Stimulated activated naive CD8-positive, alpha-beta T cell treated with anti-CD3 and anti-CD28 coated beads, Interleukin-15, Interleukin-2, amounts not matched to agents 100 ng/mL and 50 ng/mL, for 24 hours (primary cell): Measurements from ENCODE around the gene TMEM167B.
"Not testable (repeated sequence)": the region's sequence is repeated elsewhere in the genome, so short reads cannot be mapped to it uniquely, and the experiment has no call there.

Source experiments
- H3K27ac Mint-ChIP-seq: one replicate; pipeline ENCODE4 v1.8.0; 2021; ENCODE audit warnings: mild to moderate bottlenecking, mixed read lengths
- H3K27me3 Mint-ChIP-seq: one replicate; pipeline ENCODE4 v1.8.0; 2021; ENCODE audit warnings: mixed read lengths
- H3K36me3 Mint-ChIP-seq: one replicate; pipeline ENCODE4 v1.8.0; 2021; ENCODE audit warnings: low read depth, mixed read lengths
- H3K4me1 Mint-ChIP-seq: one replicate; pipeline ENCODE4 v1.8.0; 2021; ENCODE audit warnings: low read depth, mixed read lengths
- H3K4me3 Mint-ChIP-seq: one replicate; pipeline ENCODE4 v1.8.0; 2021; ENCODE audit warnings: mild to moderate bottlenecking, mixed read lengths
- H3K9me3 Mint-ChIP-seq: one replicate; pipeline ENCODE4 v1.8.0; 2021; ENCODE audit warnings: mixed read lengths

TMEM167B gene

GRCh38 chr1:109116286-109116685 is 25.7 kb downstream of the TMEM167B start:
- Mint-ChIP-seq H3K9me3 (no peaks in the 10 kb centered on the region), H3K4me3 (peak overlapping the region; percentile 54), H3K27me3 (peaks cover 17% of the 10 kb centered on the region), H3K36me3 (no peaks in the 10 kb centered on the region), H3K27ac (peak overlapping the region; percentile 88), H3K4me1 (peaks cover 48% of the 10 kb centered on the region)

- peaks cover 38% of the 10 kb centered on the region for H3K4me1 Mint-ChIP-seq
- no peak overlapping the region for H3K27ac Mint-ChIP-seq
- H3K4me3 Mint-ChIP-seq = no peak overlapping the region
- no peaks in the 10 kb centered on the region for H3K9me3 Mint-ChIP-seq
- no peaks in the 10 kb centered on the region for H3K36me3 Mint-ChIP-seq
- peaks cover 9% of the 10 kb centered on the region for H3K27me3 Mint-ChIP-seq
Measured at GRCh38 chr1:109118089-109118488, 27.5 kb downstream of the TMEM167B start.

- Mint-ChIP-seq H3K36me3 (no peaks in the 10 kb centered on the region), H3K4me1 (peaks cover 17% of the 10 kb centered on the region), H3K9me3 (no peaks in the 10 kb centered on the region), H3K27me3 (no peaks in the 10 kb centered on the region), H3K4me3 (no peak overlapping the region), H3K27ac (no peak overlapping the region)
Measured at GRCh38 chr1:109120356-109120755, 29.8 kb downstream of the TMEM167B start.

- Mint-ChIP-seq H3K27me3 (no peaks in the 10 kb centered on the region), H3K9me3 (no peaks in the 10 kb centered on the region), H3K4me3 (no peak overlapping the region), H3K36me3 (no peaks in the 10 kb centered on the region), H3K4me1 (peaks cover 22% of the 10 kb centered on the region), H3K27ac (no peak overlapping the region)
Measured at GRCh38 chr1:109131059-109131458, 40.5 kb downstream of the TMEM167B start.

GRCh38 chr1:109131800-109132199 is 41.2 kb downstream of the TMEM167B start:
- H3K9me3 Mint-ChIP-seq = no peaks in the 10 kb centered on the region
- H3K4me1 Mint-ChIP-seq = peaks cover 25% of the 10 kb centered on the region
- no peaks in the 10 kb centered on the region for H3K27me3 Mint-ChIP-seq
- H3K36me3 Mint-ChIP-seq = no peaks in the 10 kb centered on the region
- H3K27ac Mint-ChIP-seq = no peak overlapping the region
- no peak overlapping the region for H3K4me3 Mint-ChIP-seq

GRCh38 chr1:109133002-109133706 is 42.6 kb downstream of the TMEM167B start:
- Mint-ChIP-seq H3K4me3 (no peak overlapping the region), H3K27me3 (no peaks in the 10 kb centered on the region), H3K9me3 (no peaks in the 10 kb centered on the region), H3K36me3 (no peaks in the 10 kb centered on the region), H3K4me1 (peaks cover 25% of the 10 kb centered on the region), H3K27ac (no peak overlapping the region)

GRCh38 chr1:109133815-109134214 is 43.3 kb downstream of the TMEM167B start:
- no peaks in the 10 kb centered on the region for H3K9me3 Mint-ChIP-seq
- H3K4me3 Mint-ChIP-seq = no peak overlapping the region

GRCh38 chr1:109134423-109134822 is 43.9 kb downstream of the TMEM167B start:
- H3K36me3 Mint-ChIP-seq = no peaks in the 10 kb centered on the region
- no peaks in the 10 kb centered on the region for H3K9me3 Mint-ChIP-seq
- peaks cover 25% of the 10 kb centered on the region for H3K4me1 Mint-ChIP-seq
- no peaks in the 10 kb centered on the region for H3K27me3 Mint-ChIP-seq
- no peak overlapping the region for H3K27ac Mint-ChIP-seq
- no peak overlapping the region for H3K4me3 Mint-ChIP-seq

More at GRCh38 chr1:109133815-109134214, 43.3 kb downstream of the TMEM167B start:
- H3K36me3 Mint-ChIP-seq = no peaks in the 10 kb centered on the region
- H3K27me3 Mint-ChIP-seq = no peaks in the 10 kb centered on the region
- peaks cover 25% of the 10 kb centered on the region for H3K4me1 Mint-ChIP-seq
- H3K27ac Mint-ChIP-seq = no peak overlapping the region

- no peaks in the 10 kb centered on the region for H3K36me3 Mint-ChIP-seq
- H3K27me3 Mint-ChIP-seq = no peaks in the 10 kb centered on the region
- H3K4me1 Mint-ChIP-seq = peaks cover 25% of the 10 kb centered on the region
- no peaks in the 10 kb centered on the region for H3K9me3 Mint-ChIP-seq
- no peak overlapping the region for H3K4me3 Mint-ChIP-seq
- peak overlapping the region; percentile 57 for H3K27ac Mint-ChIP-seq
Measured at GRCh38 chr1:109135940-109136339, 45.4 kb downstream of the TMEM167B start.

GRCh38 chr1:109136766-109137165 is 46.2 kb downstream of the TMEM167B start:
- H3K9me3 Mint-ChIP-seq = no peaks in the 10 kb centered on the region
- no peak overlapping the region for H3K4me3 Mint-ChIP-seq

GRCh38 chr1:109137958-109138357 is 47.4 kb downstream of the TMEM167B start:
- H3K36me3 Mint-ChIP-seq = no peaks in the 10 kb centered on the region
- no peak overlapping the region for H3K4me3 Mint-ChIP-seq
- H3K4me1 Mint-ChIP-seq = peaks cover 25% of the 10 kb centered on the region
- no peaks in the 10 kb centered on the region for H3K27me3 Mint-ChIP-seq
- H3K27ac Mint-ChIP-seq = no peak overlapping the region
- no peaks in the 10 kb centered on the region for H3K9me3 Mint-ChIP-seq

More at GRCh38 chr1:109136766-109137165, 46.2 kb downstream of the TMEM167B start:
- no peak overlapping the region for H3K27ac Mint-ChIP-seq
- H3K36me3 Mint-ChIP-seq = no peaks in the 10 kb centered on the region
- H3K27me3 Mint-ChIP-seq = no peaks in the 10 kb centered on the region
- H3K4me1 Mint-ChIP-seq = peaks cover 25% of the 10 kb centered on the region

GRCh38 chr1:109138358-109138757 is 47.8 kb downstream of the TMEM167B start:
- peaks cover 25% of the 10 kb centered on the region for H3K4me1 Mint-ChIP-seq

GRCh38 chr1:109140392-109140791 is 49.8 kb downstream of the TMEM167B start:
- no peaks in the 10 kb centered on the region for H3K36me3 Mint-ChIP-seq
- no peaks in the 10 kb centered on the region for H3K27me3 Mint-ChIP-seq
- H3K4me3 Mint-ChIP-seq = no peak overlapping the region
- H3K27ac Mint-ChIP-seq = no peak overlapping the region
- no peaks in the 10 kb centered on the region for H3K9me3 Mint-ChIP-seq
- H3K4me1 Mint-ChIP-seq = peaks cover 10% of the 10 kb centered on the region

More at GRCh38 chr1:109138358-109138757, 47.8 kb downstream of the TMEM167B start:
- Mint-ChIP-seq H3K9me3 (no peaks in the 10 kb centered on the region), H3K36me3 (no peaks in the 10 kb centered on the region), H3K27me3 (no peaks in the 10 kb centered on the region), H3K27ac (no peak overlapping the region), H3K4me3 (no peak overlapping the region)

- H3K9me3 Mint-ChIP-seq = no peaks in the 10 kb centered on the region
- no peak overlapping the region for H3K4me3 Mint-ChIP-seq
- H3K36me3 Mint-ChIP-seq = no peaks in the 10 kb centered on the region
- no peaks in the 10 kb centered on the region for H3K27me3 Mint-ChIP-seq
- H3K4me1 Mint-ChIP-seq = no peaks in the 10 kb centered on the region
- H3K27ac Mint-ChIP-seq = no peak overlapping the region
Measured at GRCh38 chr1:109142260-109142659, 51.7 kb downstream of the TMEM167B start.

- H3K36me3 Mint-ChIP-seq, H3K27ac Mint-ChIP-seq, H3K4me1 Mint-ChIP-seq, H3K4me3 Mint-ChIP-seq, H3K27me3 Mint-ChIP-seq, H3K9me3 Mint-ChIP-seq: not testable (repeated sequence)
Measured at GRCh38 chr1:109142725-109143124, 52.2 kb downstream of the TMEM167B start.
